Smooth muscle cell of the brain vasculature (primary cell): ENCODE measurements around the gene ADSS1.

Source experiments
- DNase-seq: peaks from one replicate; pipeline ENCODE4 v3.0.0-alpha.2; 2012; ENCODE audit warnings: low read depth, low spot score

ADSS1 gene

GRCh38 chr14:104794099-104794498 is 70.1 kb downstream of the ADSS1 start:
- DNase-seq = no peak

GRCh38 chr14:104794631-104794992 is 70.6 kb downstream of the ADSS1 start:
- no peak for DNase-seq

GRCh38 chr14:104794993-104795780 is 71.2 kb downstream of the ADSS1 start, which contains the start of gene AKT1:
AKT1 (minus strand) TSS chr14:104795748; CDS start chr14:104792643, 3,105 bp downstream.
- DNase-seq = no peak

GRCh38 chr14:104795781-104796686 is 72.0 kb downstream of the ADSS1 start:
- no peak for DNase-seq

- no peak for DNase-seq
Measured at GRCh38 chr14:104796687-104797081, 72.7 kb downstream of the ADSS1 start.
